Pons (tissue), 1 donor: ENCODE results near the gene TVP23A.
A peak's percentile ranks its signal among the peaks of the same experiment; 100 is the strongest.
"Not testable (repeated sequence)": the region's sequence is repeated elsewhere in the genome, so short reads cannot be mapped to it uniquely, and the experiment has no call there.

Experiments used
- DNase-seq: peaks from one replicate; pipeline ENCODE4 v3.0.0-alpha.2; 2016; ENCODE audit warnings: low spot score

TVP23A gene

GRCh38 chr16:10791048-10791447, 27.5 kb downstream of the TVP23A start:
- DNase-seq, result no peak

DNA sequence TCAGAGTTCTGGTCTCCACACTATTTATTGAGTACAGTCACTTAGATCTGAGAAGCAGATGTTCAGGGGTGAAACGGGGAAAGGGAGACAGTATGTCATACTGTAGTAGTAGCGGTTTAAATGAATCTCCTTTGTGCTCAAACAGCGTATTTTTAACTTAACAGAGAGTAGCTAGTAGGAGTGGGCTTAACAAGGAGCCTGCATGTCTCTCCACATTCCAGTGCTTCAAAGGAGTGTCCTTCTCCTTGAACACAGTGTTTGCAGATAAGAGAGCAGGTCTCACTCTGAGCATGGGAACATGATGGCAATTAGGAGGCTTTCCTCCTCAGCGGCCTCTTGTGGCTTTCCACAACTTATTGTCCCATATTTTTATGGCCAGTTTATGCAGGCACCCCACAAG, 30.0 kb downstream of the TVP23A start:
- DNase-seq, result not testable (repeated sequence)

- no peak for DNase-seq
Observed at GRCh38 chr16:10787304-10787703, 31.3 kb downstream of the TVP23A start.

DNA sequence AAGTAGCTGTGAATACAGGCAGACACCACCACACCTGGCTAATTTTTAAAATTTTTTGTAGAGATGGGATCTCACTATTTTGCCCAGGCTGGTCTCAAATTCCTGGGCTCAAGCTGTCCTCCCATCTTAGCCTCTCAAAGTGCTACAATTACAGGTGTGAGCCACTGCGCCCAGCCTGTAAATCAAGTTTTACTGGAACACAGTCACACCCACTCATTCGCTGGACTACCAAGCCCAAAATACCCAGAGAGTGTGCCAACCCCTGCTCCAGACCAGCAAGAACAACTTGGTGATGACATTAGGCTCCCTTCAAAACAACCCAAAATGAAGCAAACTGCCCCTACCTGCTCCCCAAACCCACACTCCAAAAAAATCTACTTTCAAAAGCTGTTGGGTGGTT, 36.0 kb downstream of the TVP23A start:
- DNase-seq, result no peak

- no peak for DNase-seq
Observed at GRCh38 chr16:10780628-10781027, 38.0 kb downstream of the TVP23A start.

- not testable (repeated sequence) for DNase-seq
Observed at GRCh38 chr16:10779908-10780307, 38.7 kb downstream of the TVP23A start.

DNA sequence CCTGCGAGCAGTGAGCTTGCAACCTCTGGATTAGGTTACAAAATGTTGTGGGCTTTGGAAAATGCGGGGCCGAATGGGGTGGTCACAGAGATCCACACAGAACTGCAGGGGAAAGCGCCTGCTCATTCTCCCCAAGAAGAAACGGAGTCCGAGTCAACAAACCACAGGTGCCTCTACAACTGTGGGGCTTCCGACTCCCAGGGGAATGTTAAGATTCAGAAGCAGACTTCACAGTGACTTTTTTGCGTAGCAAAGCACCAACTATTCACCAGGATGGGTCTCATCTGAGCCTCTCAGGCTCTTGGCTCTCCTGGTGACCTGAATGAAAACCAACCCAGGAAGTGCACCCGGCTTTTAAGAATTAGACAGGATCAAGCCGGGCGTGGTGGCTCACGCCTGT, 41.2 kb downstream of the TVP23A start:
- DNase-seq, result no peak

- not testable (repeated sequence) for DNase-seq
Observed at GRCh38 chr16:10776923-10777322, 41.7 kb downstream of the TVP23A start.

DNA sequence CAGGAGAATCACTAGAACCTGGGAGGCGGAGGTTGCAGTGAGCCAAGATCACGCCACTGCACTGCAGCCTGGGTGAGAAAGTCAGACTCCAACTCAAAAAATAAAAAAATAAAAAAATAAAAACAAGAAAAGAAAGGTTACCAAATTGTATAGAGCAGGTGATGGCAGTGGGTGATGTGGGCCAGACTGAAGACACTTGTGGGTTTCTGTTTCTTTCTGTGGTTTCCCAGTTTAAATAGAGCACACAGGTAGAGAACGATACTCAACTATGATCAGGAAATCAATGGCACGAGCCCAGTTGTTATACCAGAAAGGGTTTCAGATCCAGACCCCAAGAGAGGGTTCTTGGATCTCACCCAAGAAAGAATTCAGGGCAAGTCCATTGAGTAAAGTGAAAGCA, 42.3 kb downstream of the TVP23A start:
- DNase-seq, result no peak

DNA sequence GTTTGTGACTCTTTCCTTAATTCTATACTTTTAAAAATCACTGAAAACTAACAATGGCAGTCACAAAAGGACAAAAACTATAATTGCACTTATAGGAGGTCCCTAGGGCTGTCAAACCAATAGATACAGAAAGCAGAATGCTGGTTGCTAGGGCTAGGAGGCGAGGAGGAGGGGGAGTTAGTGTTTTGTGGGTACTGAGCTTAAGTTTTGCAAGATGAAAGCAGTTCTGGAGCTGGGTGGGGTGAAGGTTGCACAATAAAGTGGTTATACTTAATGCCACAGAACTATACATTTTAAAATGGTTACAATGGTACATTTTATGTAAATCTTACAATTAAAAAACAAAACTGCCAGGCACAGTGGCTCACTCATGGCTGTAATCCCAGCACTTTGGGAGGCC, 47.7 kb downstream of the TVP23A start:
- DNase-seq, result no peak

DNA sequence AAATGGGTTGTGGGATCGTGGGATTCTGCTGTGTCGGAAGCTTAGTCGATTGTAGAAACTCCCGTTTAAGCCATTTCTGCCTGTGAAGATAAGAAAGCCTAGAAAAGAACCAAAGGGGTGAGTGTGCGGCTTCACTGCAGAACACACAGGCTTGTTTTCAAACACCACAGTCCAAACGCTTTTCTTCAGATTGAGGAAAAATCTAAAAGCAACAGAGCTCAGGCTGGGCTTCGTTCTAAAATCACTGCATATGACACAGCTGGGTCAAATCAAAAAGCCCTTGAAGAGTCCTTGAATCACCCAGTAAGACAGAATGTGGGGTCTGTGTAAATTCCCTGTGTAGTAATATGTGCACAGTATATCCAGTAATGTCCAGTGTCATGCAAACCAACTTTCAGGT, 49.2 kb downstream of the TVP23A start:
- no peak for DNase-seq

DNA sequence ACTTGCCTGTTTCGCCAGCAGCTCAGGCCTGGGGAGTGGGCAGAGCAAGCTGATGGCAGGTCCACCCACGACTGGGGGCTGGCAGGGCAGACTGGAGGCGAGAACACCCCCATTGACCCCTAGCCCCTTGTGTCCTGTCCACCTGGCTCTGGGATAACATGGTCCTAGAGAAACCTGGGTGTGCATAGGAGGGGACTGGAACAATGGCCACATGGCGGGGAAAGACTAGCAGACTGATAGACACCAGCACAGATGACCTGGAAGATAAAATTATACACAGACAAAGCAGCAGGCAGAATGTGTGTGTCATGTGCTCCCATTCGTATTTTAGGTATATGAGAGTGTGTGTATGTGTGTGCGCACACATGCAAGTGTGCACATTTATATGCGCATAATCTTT, 51.5 kb downstream of the TVP23A start:
- DNase-seq, result no peak

- DNase-seq, result no peak
Observed at GRCh38 chr16:10765772-10766171, 52.8 kb downstream of the TVP23A start.

DNA sequence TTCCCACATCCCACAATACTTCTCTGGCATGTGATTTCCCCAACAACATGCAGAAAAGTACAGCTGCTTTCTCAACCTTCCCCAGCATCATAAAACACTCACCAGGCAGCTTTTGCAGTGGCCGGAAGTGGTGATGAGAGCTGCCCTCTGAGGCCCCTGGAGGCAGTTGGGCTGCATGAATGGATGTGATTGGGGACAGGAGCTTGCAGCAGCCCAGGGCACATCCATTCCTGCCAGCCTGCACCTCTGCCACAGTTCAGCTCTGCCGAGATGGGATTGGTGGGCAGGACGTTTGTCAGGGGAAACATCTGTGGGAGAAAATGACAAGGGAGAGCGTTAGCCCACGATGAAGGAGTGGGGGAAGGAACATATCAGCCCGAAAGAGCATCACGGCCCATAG, 55.1 kb downstream of the TVP23A start:
- DNase-seq, result no peak

DNA sequence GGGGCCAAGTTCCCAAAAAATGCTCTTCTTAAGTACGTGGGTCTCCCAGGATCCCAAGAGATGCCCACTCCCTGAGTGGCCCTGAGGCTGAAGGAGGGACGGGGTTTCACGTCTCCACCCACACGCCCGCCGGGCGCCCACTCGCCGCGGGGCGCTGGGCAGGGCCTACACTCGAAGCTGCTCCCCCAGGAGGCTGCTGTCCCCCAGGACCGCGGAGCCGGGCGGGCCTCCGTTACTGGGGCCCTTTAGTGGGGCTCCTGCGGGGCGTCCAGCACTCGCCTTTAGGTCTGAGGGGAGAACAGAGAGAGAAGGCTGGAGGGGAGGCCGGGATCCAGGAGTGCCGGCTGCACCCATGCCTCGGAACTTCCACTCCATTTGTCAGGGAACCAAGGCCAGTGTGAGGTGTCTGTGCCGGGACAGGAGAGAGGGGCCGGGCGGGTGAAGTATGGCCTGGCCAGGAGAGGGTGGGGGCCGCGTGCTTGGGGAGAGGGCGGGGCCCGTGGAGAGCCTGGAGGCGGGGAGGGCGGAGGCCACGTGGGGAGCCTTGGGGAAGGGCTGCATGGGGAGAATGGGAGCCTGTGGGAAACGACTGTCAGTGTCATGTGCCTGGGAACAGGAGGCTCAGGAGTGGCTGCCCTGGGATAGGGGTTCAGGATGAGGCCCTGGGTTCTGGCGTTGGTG, 56.1 kb downstream of the TVP23A start:
- DNase-seq, result no peak

DNA sequence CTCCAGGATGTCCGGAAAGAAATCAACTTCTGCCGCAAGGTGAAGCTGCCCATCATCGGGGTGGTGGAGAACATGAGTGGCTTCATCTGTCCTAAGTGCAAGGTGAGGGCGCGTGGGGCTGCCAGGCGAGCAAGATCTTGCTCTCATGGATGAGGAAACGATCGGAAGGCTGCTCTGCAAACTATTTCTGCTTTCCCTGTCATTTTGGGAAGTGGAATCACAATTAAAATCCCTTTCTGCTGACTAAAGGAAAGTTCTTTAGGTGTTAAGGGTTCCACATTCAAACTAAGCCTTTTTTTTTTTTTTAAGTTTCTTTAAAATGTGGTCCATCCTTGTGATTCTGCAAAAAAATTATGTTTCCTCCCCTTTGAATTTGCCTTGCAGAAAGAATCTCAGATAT, 57.2 kb downstream of the TVP23A start:
- no peak for DNase-seq

- no peak for DNase-seq
Observed at GRCh38 chr16:10760858-10761257, 57.7 kb downstream of the TVP23A start.

DNA sequence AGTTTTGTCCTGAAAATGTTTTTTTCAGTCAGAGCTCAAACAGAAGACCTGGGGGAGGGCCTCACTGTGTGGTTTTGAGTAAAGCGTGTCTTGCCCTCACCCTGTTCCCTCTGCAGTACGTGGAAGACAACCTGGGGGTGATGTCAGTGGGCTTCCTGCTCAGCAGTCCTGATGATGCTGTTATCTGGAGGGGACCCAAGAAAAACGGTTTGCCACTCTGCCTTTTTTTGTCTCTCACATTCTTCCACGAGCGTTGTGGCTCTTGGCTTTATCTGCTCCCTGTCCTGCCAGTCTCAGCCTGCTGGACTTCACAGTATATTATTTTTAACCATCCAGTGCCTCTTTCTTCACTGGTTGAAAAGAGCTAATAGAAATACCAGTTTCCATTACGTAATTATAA, 62.0 kb downstream of the TVP23A start:
- no peak for DNase-seq

DNA sequence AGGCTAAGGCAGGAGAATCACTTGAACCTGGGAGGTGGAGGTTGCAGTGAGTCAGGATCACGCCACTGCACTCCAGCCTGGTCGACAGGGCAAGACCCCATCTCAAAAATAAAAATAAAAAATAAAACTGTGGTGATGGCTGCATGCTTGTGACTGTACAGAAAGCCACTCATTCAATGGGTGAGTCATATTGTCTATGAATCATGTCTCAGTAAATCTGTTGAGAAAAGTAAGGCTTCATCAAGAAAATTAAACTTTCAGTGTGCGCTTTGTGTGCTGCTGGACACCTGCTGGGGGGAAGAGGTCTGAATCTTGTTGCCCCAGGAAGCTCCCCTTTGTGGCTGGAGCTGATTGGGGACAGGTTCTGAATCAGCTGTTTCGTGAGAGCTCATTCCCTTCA, 63.7 kb downstream of the TVP23A start:
- no peak for DNase-seq

DNA sequence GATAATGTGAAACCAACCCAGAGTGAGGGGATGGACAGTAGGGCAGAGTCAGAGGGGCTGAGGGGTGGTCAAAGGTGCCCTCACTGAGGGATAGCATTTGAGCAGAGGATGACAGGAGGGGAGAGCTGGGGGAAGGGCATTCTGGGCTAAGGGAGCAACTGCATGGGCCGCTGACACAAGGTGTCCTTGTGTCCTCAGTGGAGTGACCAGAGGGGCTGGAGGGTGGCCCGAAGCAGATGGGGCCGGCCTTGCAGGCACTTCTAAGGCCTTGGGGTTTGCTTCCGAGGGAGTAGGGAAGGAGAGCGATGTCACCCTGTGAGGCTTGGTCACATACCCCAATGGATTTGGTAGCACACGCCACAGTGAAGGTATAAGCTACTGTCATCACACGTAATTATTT, 64.9 kb downstream of the TVP23A start:
- no peak for DNase-seq

GRCh38 chr16:10752843-10753523, 65.6 kb downstream of the TVP23A start:
- DNase-seq, result peak; percentile 90

- no peak for DNase-seq
Observed at GRCh38 chr16:10751291-10751697, 67.3 kb downstream of the TVP23A start.

- DNase-seq, result no peak
Observed at GRCh38 chr16:10750793-10751192, 67.8 kb downstream of the TVP23A start.

GRCh38 chr16:10745841-10746240, 72.8 kb downstream of the TVP23A start:
- no peak for DNase-seq
